HepG2 (cell line): ENCODE results near the gene VCP. TPM values are rescaled to one million over a fixed set of nuclear protein-coding genes. Genes with fewer than 3 reads are reported as not detected.

Experiments used
- ATAC-seq: fragments of 200-7000 bp; cut with Tn5 transposase; 3 replicates; pipeline ENCODE4 v1.9.1; 2020; ENCODE audit warnings: mild to moderate bottlenecking, moderate library complexity
- BruUV-seq: library from RNA; stranded (reverse); fragments of 400-500 nt; replicated peaks from 2 replicates; lab custom pipeline; 2021; lab: Mats Ljungman, UMichigan
- CTCF ChIA-PET: fragments of 300-600 bp; formaldehyde crosslinking; extraction: SDS; loops from one replicate; lab custom pipeline; 2021; ENCODE audit warnings: low total read pairs, inconsistent platforms, low intra/inter-chr PET ratio; lab: Yijun Ruan, JAX
- POLR2A ChIA-PET: fragments of 350-600 bp; sonication (Branson Sonifier 250); formaldehyde crosslinking; loops from one replicate; lab custom pipeline; 2020; ENCODE audit warnings: antibody characterized with exemption, inconsistent platforms; lab: Yijun Ruan, JAX
- DNase-seq: peaks from one replicate; pipeline ENCODE4 v3.0.0-alpha.2; 2015; ENCODE audit warnings: low spot score
- FAIRE-seq: peaks from 3 replicates; lab custom pipeline; 2011; peaks lifted over from hg19 to GRCh38; lab: Jason Lieb, UNC
- H2AFZ ChIP-seq: one replicate; pipeline ENCODE4 v1.6.1; 2011; ENCODE audit warnings: low read length, inconsistent platforms
- H3K27ac ChIP-seq: fragments of 300-600 bp; 3 replicates; pipeline ENCODE4 v1.8.0; 2011; ENCODE audit warnings: mixed run types, mild to moderate bottlenecking, mixed read lengths, low read length, inconsistent platforms; ENCODE audit not compliant: insufficient read depth; ENCODE audit errors: extremely low read length
- H3K27me3 ChIP-seq, 2 experiments: fragments of 200-600 bp in 1 of 2; 2 replicates in 1 of 2; 3 replicates in 1 of 2; pipeline versions ENCODE4 v1.6.0 to v1.8.0; 2011; ENCODE audit warnings: low read length in 2 of 2, mild to moderate bottlenecking in 2 of 2, moderate library complexity in 2 of 2, inconsistent platforms in 1 of 2; ENCODE audit not compliant: insufficient read depth in 2 of 2, control insufficient read depth in 1 of 2
- H3K36me3 ChIP-seq, 2 experiments: fragments of 200-600 bp in 1 of 2; replicated peaks in 1 of 2; 2 replicates in 1 of 2; 3 replicates in 1 of 2; pipeline versions ENCODE4 v1.5.1 to v1.8.0; 2011; ENCODE audit warnings: low read length in 2 of 2, inconsistent platforms in 1 of 2; ENCODE audit not compliant: insufficient read depth in 2 of 2, control insufficient read depth in 1 of 2
- H3K4me1 ChIP-seq: 2 replicates; pipeline ENCODE4 v1.5.1; 2012; ENCODE audit warnings: low read length, inconsistent platforms; ENCODE audit not compliant: insufficient read depth
- H3K4me2 ChIP-seq: 2 replicates; pipeline ENCODE4 v1.6.0; 2011; ENCODE audit warnings: low read depth, low read length, inconsistent platforms
- H3K4me3 ChIP-seq, 3 experiments: fragments of 200-600 bp in 1 of 3; sonication (generic), shearing (Covaris generic) in 1 of 3; replicated peaks in 1 of 3; 2 replicates each; pipeline ENCODE4 v1.5.1; 2011 to 2016; ENCODE audit warnings: low read length in 3 of 3, inconsistent platforms in 2 of 3, low read depth in 2 of 3, mild to moderate bottlenecking in 2 of 3, control low read depth in 1 of 3, mixed read lengths in 1 of 3; ENCODE audit not compliant: insufficient read depth in 1 of 3
- H3K79me2 ChIP-seq: one replicate; pipeline ENCODE4 v1.6.1; 2011; ENCODE audit warnings: low read length, inconsistent platforms; ENCODE audit not compliant: insufficient read depth
- H3K9ac ChIP-seq: 2 replicates; pipeline ENCODE4 v1.6.0; 2011; ENCODE audit warnings: mild to moderate bottlenecking, low read depth, low read length, inconsistent platforms; ENCODE audit not compliant: insufficient read depth
- H3K9me3 ChIP-seq: 2 replicates; pipeline ENCODE4 v1.5.1; 2012; ENCODE audit warnings: mild to moderate bottlenecking, low read length
- H4K20me1 ChIP-seq: 2 replicates; pipeline ENCODE4 v1.6.0; 2011; ENCODE audit warnings: inconsistent platforms, mild to moderate bottlenecking, low read length, moderate library complexity; ENCODE audit not compliant: insufficient read depth
- BHLHE40 ChIP-seq: IDR thresholded peaks from 2 replicates; pipeline ENCODE4 v1.6.1; 2011; ENCODE audit warnings: low read length, improper control_type of control experiment
- CREM ChIP-seq, 2 experiments: sonication (generic) in 1 of 2; formaldehyde crosslinking in 1 of 2; IDR thresholded peaks; 2 replicates each; pipeline versions ENCODE4 v1.4.0 to v1.6.1; 2016 to 2020; ENCODE audit warnings: antibody characterized with exemption in 1 of 2, mild to moderate bottlenecking in 1 of 2, missing genetic modification reagents in 1 of 2
- GATAD2A ChIP-seq: IDR thresholded peaks from 2 replicates; pipeline ENCODE4 v1.6.1; 2016
- GLI4 ChIP-seq: sonication (generic); formaldehyde crosslinking; IDR thresholded peaks from 2 replicates; pipeline ENCODE4 v1.5.1; 2020; ENCODE audit warnings: missing genetic modification reagents, mild to moderate bottlenecking, moderate library complexity, borderline replicate concordance
- HNRNPLL ChIP-seq: fragments of 200-400 bp; formaldehyde crosslinking; IDR thresholded peaks from 2 replicates; pipeline ENCODE4 v1.6.1; 2017; ENCODE audit warnings: mild to moderate bottlenecking, low read depth, low read length; ENCODE audit not compliant: poor library complexity, severe bottlenecking
- HOXA9 ChIP-seq: sonication (generic); formaldehyde crosslinking; IDR thresholded peaks from 2 replicates; pipeline ENCODE4 v1.8.1; 2022; ENCODE audit warnings: missing genetic modification reagents, mild to moderate bottlenecking, moderate library complexity, borderline replicate concordance
- MBNL3 ChIP-seq: fragments of 250-450 bp; sonication (Bioruptor Pico); conservative IDR thresholded peaks from 2 replicates; pipeline ENCODE4 v1.8.0; 2022; ENCODE audit warnings: mild to moderate bottlenecking, inconsistent platforms
- NBN ChIP-seq: fragments of 450-650 bp; conservative IDR thresholded peaks from 2 replicates; pipeline ENCODE4 v1.6.1; 2017
- THYN1 ChIP-seq: sonication (generic); formaldehyde crosslinking; IDR thresholded peaks from 2 replicates; pipeline ENCODE4 v1.8.1; 2023; ENCODE audit warnings: low read depth, mild to moderate bottlenecking, moderate library complexity, missing genetic modification reagents, borderline replicate concordance
- TRIM22 ChIP-seq: fragments of 450-650 bp; IDR thresholded peaks from 2 replicates; pipeline ENCODE4 v1.6.1; 2017
- ZNF367 ChIP-seq: sonication (generic); formaldehyde crosslinking; IDR thresholded peaks from 2 replicates; pipeline ENCODE4 v1.4.0; 2020; ENCODE audit warnings: missing genetic modification reagents, borderline replicate concordance
- ZNF598 ChIP-seq: sonication (generic); formaldehyde crosslinking; IDR thresholded peaks from 2 replicates; pipeline ENCODE4 v1.5.1; 2020; ENCODE audit warnings: mild to moderate bottlenecking, missing genetic modification reagents, borderline replicate concordance
- ZNF644 ChIP-seq: IDR thresholded peaks from 2 replicates; pipeline ENCODE4 v1.6.1; 2016; ENCODE audit warnings: low read depth
- WGBS: methylation state at CpG from one replicate; pipeline ENCODE4 v1.1.6; 2017; ENCODE audit warnings: low lambda C conversion rate; 5-methylcytosine and 5-hydroxymethylcytosine counted together
- in situ Hi-C: cut with HindIII; loops from 2 replicates; pipeline ENCODE4 v1.10.0; 2017; ENCODE audit warnings: low pct_unique_long_range_greater_than_20kb; ENCODE audit not compliant: extremely low pct_ligation_motif_present
- intact Hi-C: fragments of 100-400 bp; cut with micrococcal nuclease; formaldehyde crosslinking; loops from one replicate; pipeline ENCODE4 v1.10.0; 2022; ENCODE audit not compliant: unreplicated experiment
- polyA plus RNA-seq, 8 experiments: library from polyadenylated mRNA; depleted of rRNA in 3 of 8; stranded (reverse) in 7 of 8; unstranded in 1 of 8; fragments of >200 nt; fragmentation: Illumina TruSeq in 4 of 8; extraction: Trizol in 4 of 8; gene quantifications; 2 replicates each; pipeline versions ENCODE4 v1.2.1 to v1.2.3, GENCODE V29; 2011 to 2016; ENCODE audit warnings: low read depth in 4 of 8, missing spikeins in 1 of 8, mixed read lengths in 1 of 8; ENCODE audit not compliant: insufficient read depth in 1 of 8
- total RNA-seq, 5 experiments: library from RNA; depleted of rRNA; stranded (reverse); fragments of >200 nt; fragmentation: Illumina TruSeq; extraction: Trizol; gene quantifications; 2 replicates each; pipeline ENCODE4 v1.2.3, GENCODE V29; 2016; ENCODE audit warnings: low read depth in 1 of 5

VCP gene
- total and polyA plus RNA-seq, 2 of the 13 experiments (the other 11 are each of a cell fraction or from before 2014, with no cell fraction given): 143 to 391 TPM

- TF ChIP-seq NBN: no peak
- TF ChIP-seq, all 625 proteins: peak for 0
Measured at GRCh38 chr9:35105126-35105525, 32.7 kb upstream of the VCP start (continued).

GRCh38 chr9:35104586-35104985, 32.2 kb upstream of the VCP start:
- Histone ChIP-seq H3K79me2 (peaks cover 16% of the 10 kb centered on the region), H3K9me3 (no peaks in the 10 kb centered on the region), H3K4me3 (no peak overlapping the region), H3K27ac (no peak overlapping the region), H3K9ac (no peak overlapping the region), H3K27me3 (no peaks in the 10 kb centered on the region; a peak in 1 of 5 replicates), H3K4me2 (no peak overlapping the region), H4K20me1 (no peaks in the 10 kb centered on the region), H3K36me3 (peaks cover 7 to 23% of the 10 kb centered on the region in 2 experiments; a peak in 4 of 5 replicates), H2AFZ (no peak overlapping the region), H3K4me1 (peaks cover 19% of the 10 kb centered on the region)
- intact Hi-C loops: no loop called here
- no peak for FAIRE-seq
- BruUV-seq: no TSS peak
- ATAC-seq: no peak
- ChIA-PET CTCF (no interaction called here), POLR2A (no interaction called here)
- no peak for DNase-seq
- TF ChIP-seq ZNF598 (CRISPR knock-in tag) (no peak), TRIM22 (no peak), ZNF644 (CRISPR knock-in tag) (no peak), GLI4 (CRISPR knock-in tag) (no peak), CREM (IDR thresholded peaks at IDR 0.05) (no peak), CREM (CRISPR knock-in tag; IDR thresholded peaks at IDR 0.05) (no peak), HNRNPLL (no peak), GATAD2A (CRISPR knock-in tag) (no peak), ZNF367 (no peak), BHLHE40 (no peak), HOXA9 (no peak), THYN1 (CRISPR knock-in tag) (no peak), MBNL3 (CRISPR knock-in tag) (no peak)
- WGBS: 89% methylated on average over 4 of the region's 4 CpGs
- in situ Hi-C loops: no loop called here
